ENCODE data around the gene TARS1. TPM values are rescaled to one million over a fixed set of nuclear protein-coding genes. Genes with fewer than 3 reads are reported as not detected.
"Not testable (repeated sequence)": the region's sequence is repeated elsewhere in the genome, so short reads cannot be mapped to it uniquely, and the experiment has no call there.

The TARS1 gene
- total RNA-seq, 1 donor from 2014 or later: 163 TPM

DNA sequence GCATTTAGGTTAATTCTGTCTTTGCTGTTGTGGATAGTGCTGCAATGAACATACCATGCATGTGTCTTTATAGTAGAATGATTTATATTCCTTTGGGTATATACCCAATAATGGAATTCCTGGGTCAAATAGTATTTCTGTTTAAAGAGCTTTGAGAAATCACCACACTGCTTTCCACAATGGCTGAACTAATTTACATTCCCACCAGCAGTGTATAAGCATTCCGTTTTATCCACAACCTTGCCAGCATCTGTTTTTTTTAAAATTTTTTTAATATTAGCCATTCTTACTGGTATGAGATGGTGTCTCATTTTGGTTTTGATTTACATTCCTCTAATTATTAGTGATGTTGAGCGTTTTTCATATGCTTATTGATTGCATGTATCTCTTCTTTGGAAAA is 15.5 kb upstream of the TARS1 start:
- TF ChIP-seq, protein P1, sequence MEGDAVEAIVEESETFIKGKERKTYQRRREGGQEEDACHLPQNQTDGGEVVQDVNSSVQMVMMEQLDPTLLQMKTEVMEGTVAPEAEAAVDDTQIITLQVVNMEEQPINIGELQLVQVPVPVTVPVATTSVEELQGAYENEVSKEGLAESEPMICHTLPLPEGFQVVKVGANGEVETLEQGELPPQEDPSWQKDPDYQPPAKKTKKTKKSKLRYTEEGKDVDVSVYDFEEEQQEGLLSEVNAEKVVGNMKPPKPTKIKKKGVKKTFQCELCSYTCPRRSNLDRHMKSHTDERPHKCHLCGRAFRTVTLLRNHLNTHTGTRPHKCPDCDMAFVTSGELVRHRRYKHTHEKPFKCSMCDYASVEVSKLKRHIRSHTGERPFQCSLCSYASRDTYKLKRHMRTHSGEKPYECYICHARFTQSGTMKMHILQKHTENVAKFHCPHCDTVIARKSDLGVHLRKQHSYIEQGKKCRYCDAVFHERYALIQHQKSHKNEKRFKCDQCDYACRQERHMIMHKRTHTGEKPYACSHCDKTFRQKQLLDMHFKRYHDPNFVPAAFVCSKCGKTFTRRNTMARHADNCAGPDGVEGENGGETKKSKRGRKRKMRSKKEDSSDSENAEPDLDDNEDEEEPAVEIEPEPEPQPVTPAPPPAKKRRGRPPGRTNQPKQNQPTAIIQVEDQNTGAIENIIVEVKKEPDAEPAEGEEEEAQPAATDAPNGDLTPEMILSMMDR (IDR thresholded peaks at IDR 0.05; ENCODE audit: unreplicated experiment): no peak
- Mint-ChIP-seq H3K4me1 (ENCODE audit: unreplicated experiment) (peaks cover 3% of the 10 kb centered on the region), H3K27ac (ENCODE audit: unreplicated experiment) (no peak overlapping the region), H3K36me3 (ENCODE audit: low read depth, unreplicated experiment) (peaks cover 3% of the 10 kb centered on the region), H3K4me3 (ENCODE audit: unreplicated experiment) (no peak overlapping the region), H3K27me3 (ENCODE audit: unreplicated experiment) (no peaks in the 10 kb centered on the region), H3K9me3 (ENCODE audit: unreplicated experiment) (no peaks in the 10 kb centered on the region)
- no peak for DNase-seq (ENCODE audit: low spot score)

DNA sequence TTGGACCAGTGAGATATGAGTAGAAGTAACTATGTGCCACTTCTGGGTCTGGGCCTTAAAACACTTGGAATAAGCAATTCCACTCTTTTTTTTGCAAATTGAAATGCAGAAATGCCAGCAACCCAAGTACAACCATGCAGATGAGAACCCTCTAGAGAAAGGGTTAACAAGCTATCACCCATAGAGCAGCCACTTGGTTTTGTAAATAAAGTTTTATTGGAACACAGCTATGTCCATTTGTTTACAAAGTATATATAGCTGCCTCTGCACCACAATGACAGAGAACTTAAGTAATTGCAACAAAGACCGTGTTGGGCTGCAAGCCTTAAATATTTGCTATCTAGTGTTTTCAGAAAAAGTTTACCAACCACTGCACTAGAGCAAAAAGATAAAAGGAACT is 9.8 kb upstream of the TARS1 start:
- Mint-ChIP-seq H3K36me3 (ENCODE audit: low read depth, unreplicated experiment) (peaks cover 3% of the 10 kb centered on the region), H3K4me1 (ENCODE audit: unreplicated experiment) (peaks cover 2% of the 10 kb centered on the region), H3K27ac (ENCODE audit: unreplicated experiment) (no peak overlapping the region), H3K4me3 (ENCODE audit: unreplicated experiment) (no peak overlapping the region), H3K9me3 (ENCODE audit: unreplicated experiment) (no peaks in the 10 kb centered on the region), H3K27me3 (ENCODE audit: unreplicated experiment) (peaks cover 2% of the 10 kb centered on the region)
- no peak for DNase-seq (ENCODE audit: low spot score)
- TF ChIP-seq, protein P1 (IDR thresholded peaks at IDR 0.05; ENCODE audit: unreplicated experiment): no peak

DNA sequence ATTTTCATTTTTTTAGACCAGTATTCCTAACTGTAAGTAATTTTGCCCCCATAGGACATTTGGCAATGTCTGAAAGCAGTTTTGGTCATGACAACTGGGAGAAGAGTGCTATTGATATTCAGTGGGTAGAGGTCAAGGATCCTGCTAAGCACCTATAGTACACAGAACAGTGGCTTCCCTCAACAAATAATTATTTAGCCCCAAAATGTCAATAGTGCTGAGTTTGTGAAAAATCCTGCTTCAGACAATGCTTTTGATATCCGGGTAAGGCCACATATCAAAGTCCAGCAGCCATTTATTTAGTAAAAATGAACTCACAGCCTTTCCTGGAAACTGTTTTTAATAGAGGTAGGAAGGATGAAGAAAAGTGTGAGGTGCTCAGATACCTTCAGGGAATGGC is 8.1 kb upstream of the TARS1 start:
- Mint-ChIP-seq H3K27me3 (ENCODE audit: unreplicated experiment) (peaks cover 2% of the 10 kb centered on the region), H3K4me3 (ENCODE audit: unreplicated experiment) (no peak overlapping the region), H3K4me1 (ENCODE audit: unreplicated experiment) (peaks cover 3% of the 10 kb centered on the region), H3K27ac (ENCODE audit: unreplicated experiment) (no peak overlapping the region), H3K9me3 (ENCODE audit: unreplicated experiment) (no peaks in the 10 kb centered on the region), H3K36me3 (ENCODE audit: low read depth, unreplicated experiment) (peaks cover 3% of the 10 kb centered on the region)
- TF ChIP-seq, protein P1 (IDR thresholded peaks at IDR 0.05; ENCODE audit: unreplicated experiment): no peak
- DNase-seq (ENCODE audit: low spot score): no peak

DNA sequence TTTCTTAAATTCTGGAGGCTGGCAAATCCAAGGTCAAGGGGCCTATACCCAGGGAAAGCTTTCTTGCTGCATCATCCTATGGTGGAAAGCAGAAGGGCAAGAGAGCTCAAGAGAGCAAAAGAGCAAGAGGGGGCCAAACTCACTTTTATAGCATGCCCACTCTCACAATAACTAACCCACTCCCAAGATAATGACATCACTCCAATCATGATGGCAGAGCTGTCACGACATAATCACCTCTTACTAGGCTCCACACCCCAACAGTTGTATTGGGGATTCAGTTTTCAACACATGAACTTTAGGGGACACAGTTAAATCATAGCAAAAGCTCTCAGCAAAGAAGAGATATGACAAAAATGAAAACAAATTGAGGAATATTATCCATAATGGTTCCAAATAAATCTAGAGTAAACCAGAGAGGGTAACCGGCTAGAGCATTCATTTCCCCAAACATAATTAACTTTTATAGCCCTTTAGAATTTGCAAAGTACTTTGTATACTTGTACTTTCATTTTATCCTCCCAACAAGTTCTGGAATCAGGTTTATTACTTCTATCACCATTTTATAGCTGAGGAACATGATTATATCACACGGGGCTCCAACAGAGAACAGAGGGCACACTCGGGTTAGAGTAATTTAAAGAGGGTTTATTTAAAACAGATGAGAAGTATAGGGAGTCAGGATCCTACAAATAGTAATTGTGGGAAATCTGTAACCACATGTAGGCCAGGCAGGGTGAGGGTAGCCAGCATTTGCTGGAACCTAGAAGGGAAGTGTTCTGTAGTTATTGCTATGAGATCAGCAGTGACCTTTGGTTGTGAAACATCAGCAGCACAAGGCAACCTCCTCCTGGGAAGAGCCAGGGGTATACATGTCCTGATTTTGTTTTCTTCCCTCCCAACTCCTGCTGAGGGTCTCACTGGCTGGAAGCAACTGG is 7.2 kb upstream of the TARS1 start:
- H3K27ac Mint-ChIP-seq (ENCODE audit: unreplicated experiment): no peak overlapping the region
- TF ChIP-seq, protein P1 (IDR thresholded peaks at IDR 0.05; ENCODE audit: unreplicated experiment): no peak
- no peaks in the 10 kb centered on the region for H3K9me3 Mint-ChIP-seq (ENCODE audit: unreplicated experiment)
- H3K36me3 Mint-ChIP-seq (ENCODE audit: low read depth, unreplicated experiment): peaks cover 2% of the 10 kb centered on the region
- no peak for DNase-seq (ENCODE audit: low spot score)
- H3K27me3 Mint-ChIP-seq (ENCODE audit: unreplicated experiment): peaks cover 2% of the 10 kb centered on the region
- peaks cover 3% of the 10 kb centered on the region for H3K4me1 Mint-ChIP-seq (ENCODE audit: unreplicated experiment)
- no peak overlapping the region for H3K4me3 Mint-ChIP-seq (ENCODE audit: unreplicated experiment)

DNA sequence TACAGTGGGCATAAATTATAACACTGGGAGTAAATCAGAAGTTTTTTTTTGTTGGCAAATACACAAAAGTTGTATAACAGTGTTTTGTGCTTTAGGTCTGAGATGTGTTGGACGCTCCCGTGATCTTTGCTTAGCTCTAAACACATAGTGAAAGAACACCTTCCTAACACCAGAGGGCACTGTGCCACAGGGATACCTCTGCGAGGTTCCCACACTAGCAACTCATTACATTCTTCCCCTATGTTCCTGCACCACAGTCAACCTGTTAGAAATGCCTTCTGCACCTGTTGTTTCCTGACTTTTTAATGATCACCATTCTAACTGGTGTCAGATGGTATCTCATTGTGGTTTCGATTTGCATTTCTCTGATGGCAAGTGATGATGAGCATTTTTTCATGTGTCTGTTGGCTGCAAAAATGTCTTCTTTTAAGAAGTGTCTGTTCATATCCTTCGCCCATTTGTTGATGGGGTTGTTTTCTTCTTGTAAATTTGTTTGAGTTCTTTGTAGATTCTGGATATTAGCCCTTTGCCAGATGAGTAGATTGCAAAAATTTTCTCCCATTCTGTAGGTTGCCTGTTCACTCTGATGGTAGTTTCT is 4.8 kb upstream of the TARS1 start:
- H3K4me1 Mint-ChIP-seq (ENCODE audit: unreplicated experiment); H3K27ac Mint-ChIP-seq (ENCODE audit: unreplicated experiment); H3K9me3 Mint-ChIP-seq (ENCODE audit: unreplicated experiment); H3K4me3 Mint-ChIP-seq (ENCODE audit: unreplicated experiment); H3K27me3 Mint-ChIP-seq (ENCODE audit: unreplicated experiment); H3K36me3 Mint-ChIP-seq (ENCODE audit: low read depth, unreplicated experiment): not testable (repeated sequence)
- peak; percentile 66 for DNase-seq (ENCODE audit: low spot score)
- TF ChIP-seq, protein P1 (IDR thresholded peaks at IDR 0.05; ENCODE audit: unreplicated experiment): peak; percentile 65
